Stimulated activated CD8-positive, alpha-beta memory T cell treated with anti-CD3 and anti-CD28 coated beads, Interleukin-7, amount 100 ng/mL, for 4 hours (primary cell): ENCODE measurements around the gene ENPP7.

Experiments
- DNase-seq, 2 donors: peaks; one replicate each; pipeline ENCODE4 v3.0.0-alpha.2; 2020; ENCODE audit warnings: low read depth in 2 of 2

ENPP7 gene

DNA sequence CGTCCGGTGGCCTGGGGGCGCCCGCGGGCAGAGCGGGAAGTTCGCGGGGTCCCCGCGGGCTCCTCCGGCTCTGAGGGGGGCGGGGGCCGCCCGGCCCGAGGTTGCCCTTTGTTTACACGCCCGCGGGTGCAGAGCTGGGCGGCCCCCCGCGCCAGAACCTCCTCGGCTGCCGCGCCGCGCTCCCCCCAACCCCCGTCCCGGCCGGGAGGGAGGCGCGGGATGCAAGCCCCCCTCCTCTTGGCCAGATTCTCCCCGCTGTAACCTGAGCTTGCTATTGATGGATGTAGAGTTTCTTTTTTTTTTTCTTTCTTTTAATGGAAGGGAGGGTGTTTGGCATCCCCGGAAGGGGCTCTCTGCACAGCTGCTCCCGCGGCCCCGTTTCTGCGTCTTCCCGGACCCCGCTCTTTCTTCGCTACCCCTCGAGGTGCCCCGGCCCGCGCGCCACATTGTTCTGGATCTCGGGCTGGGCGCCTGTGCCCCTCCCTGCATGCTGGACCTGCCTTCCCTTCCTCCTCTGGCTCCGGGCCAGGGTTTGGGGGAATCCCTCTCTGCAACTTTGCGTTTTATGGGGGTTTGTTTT, 47.9 kb downstream of the ENPP7 start:
- no peak for DNase-seq

DNA sequence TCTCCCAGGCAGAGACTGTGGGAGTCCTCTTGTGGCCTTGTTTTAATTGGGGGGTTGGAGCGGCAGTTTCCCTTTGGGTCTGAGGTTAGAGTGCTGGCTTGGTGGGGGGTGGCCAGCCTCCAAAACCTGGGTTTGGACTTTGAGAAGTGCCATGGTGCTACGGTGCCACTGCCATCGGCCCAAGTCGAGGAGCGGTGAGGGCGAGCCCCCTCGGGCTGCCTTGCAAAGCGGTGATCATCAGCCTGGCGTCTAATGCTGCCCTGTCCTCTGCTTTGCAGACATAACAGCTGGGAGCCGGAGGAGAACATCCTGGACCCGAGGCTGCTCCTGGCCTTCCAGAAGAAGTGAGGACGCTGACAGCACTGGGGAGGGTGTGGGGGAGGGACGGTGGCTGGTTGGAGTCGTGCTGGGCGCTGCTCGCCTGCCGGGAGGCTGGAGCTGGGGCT, 48.4 kb downstream of the ENPP7 start:
- no peak for DNase-seq

DNA sequence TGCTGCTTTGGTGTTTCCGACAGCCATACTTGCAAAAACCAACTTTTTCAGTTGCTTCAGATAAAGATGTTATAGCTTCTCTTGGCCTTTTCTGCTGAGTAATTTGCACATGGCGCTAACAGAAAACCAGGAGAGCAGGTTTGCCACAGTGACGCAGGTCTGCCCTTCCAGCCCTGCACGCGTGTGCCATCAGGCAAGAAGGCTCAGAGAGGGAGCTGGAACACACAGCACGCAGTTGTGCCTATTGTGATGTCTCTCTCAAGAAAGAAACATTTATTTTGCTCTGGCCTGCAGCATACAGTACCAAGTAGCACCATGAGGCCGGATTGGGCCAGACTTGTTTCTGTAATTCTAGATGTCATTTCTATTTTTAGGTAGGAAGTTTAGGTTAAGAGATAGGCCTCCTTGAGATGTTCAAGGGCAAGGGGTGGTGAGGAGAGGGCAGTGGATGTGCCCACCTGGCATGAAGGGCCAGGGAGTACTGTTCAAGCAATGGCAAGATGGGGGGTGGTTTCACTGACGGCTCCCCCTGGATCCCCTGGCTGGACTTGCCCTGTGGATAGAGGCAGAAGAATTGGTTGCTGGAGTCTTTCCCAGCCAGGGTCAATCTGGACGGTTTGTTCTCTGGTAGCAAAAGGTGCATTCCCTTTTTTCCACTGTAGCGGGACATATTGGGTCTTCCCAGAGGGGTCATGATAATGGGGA, 49.1 kb downstream of the ENPP7 start:
- no peak for DNase-seq

DNA sequence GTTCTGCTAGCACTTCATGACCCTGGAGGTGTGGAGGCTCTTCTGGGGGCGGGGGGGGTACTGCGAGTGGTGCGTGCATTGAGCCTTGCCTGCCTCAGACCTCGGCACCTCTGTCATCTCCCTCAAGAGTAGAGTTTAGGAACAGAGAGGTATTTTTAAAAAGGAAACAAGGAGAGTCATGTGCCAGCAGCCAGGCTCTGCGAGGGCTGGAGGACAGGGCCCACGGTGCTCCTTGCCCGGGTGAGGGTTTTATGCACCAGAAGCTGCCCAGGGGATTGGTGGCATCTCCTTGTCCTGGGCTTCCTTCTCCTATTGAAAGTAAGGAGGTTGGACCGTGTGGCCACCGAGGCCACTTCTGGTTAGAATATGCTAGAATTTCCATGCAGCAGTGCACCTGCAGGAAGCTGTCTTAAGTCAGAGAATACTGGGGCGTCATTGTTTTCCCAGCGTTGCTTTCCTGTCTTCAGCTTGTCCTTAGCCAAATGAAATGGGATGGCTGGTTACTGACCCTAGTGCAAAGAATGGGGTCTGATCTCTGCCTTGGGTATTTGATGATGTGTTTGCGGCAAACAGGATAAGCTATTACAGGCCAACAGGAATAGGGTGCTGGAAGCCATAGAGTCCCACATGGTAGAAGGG, 50.4 kb downstream of the ENPP7 start:
- DNase-seq = no peak

DNA sequence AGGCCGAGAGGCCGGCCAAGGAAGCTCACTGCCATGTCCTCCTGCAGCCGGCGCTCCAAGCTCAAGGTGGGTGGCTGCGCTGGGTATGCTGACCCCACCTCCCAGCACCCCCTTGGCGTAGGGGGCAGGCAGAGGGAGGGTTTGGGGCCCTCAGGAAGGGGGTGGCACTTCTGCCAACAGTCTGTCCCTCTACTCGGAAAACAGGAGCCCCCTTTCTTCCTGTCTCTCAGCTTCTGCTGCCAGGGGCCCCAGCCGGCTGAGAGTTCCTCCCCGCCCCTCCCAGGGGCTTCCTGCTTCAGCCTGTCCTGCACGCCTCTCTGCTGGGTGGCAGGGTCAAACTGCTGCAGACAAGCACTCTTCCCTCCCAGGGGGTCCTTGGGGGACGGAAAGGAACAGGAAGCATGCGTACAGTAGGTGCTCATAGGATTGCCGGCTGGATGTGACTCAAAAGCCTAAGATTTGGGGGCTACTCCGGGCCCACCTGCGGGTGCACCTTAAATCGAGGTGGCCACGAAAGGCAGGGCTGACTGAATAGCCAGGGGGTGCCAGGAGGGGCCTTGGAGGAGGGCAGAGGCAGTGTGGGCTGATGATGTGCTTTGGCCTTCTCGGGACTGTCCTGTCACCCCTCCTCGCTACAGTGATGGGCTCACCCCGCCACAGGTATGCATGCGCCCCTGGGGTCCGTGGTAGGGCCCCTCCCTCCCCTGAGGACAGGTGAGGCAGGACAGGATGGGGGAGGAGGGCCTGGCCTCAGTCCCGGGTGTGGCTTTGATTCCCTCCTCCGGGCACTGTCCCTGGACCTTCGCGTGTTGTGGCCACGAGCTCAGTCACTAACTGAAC, 51.2 kb downstream of the ENPP7 start:
- no peak for DNase-seq

DNA sequence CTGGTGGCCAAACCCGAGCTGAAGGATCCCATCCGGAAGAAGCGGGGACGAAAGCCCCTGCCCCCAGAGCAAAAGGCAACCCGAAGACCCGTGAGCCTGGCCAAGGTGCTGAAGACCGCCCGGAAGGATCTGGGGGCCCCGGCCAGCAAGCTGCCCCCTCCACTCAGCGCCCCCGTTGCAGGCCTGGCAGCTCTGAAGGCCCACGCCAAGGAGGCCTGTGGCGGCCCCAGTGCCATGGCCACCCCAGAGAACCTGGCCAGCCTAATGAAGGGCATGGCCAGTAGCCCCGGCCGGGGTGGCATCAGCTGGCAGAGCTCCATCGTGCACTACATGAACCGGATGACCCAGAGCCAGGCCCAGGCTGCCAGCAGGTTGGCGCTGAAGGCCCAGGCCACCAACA, 53.1 kb downstream of the ENPP7 start:
- no peak for DNase-seq

DNA sequence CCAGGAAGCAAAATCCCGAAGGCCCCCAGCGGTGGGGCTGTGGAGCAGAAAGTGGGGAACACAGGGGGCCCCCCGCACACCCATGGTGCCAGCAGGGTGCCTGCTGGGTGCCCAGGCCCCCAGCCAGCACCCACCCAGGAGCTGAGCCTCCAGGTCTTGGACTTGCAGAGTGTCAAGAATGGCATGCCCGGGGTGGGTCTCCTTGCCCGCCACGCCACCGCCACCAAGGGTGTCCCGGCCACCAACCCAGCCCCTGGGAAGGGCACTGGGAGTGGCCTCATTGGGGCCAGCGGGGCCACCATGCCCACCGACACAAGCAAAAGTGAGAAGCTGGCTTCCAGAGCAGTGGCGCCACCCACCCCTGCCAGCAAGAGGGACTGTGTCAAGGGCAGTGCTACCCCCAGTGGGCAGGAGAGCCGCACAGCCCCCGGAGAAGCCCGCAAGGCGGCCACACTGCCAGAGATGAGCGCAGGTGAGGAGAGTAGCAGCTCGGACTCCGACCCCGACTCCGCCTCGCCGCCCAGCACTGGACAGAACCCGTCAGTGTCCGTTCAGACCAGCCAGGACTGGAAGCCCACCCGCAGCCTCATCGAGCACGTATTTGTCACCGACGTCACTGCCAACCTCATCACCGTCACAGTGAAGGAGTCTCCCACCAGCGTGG, 53.7 kb downstream of the ENPP7 start:
- no peak for DNase-seq

DNA sequence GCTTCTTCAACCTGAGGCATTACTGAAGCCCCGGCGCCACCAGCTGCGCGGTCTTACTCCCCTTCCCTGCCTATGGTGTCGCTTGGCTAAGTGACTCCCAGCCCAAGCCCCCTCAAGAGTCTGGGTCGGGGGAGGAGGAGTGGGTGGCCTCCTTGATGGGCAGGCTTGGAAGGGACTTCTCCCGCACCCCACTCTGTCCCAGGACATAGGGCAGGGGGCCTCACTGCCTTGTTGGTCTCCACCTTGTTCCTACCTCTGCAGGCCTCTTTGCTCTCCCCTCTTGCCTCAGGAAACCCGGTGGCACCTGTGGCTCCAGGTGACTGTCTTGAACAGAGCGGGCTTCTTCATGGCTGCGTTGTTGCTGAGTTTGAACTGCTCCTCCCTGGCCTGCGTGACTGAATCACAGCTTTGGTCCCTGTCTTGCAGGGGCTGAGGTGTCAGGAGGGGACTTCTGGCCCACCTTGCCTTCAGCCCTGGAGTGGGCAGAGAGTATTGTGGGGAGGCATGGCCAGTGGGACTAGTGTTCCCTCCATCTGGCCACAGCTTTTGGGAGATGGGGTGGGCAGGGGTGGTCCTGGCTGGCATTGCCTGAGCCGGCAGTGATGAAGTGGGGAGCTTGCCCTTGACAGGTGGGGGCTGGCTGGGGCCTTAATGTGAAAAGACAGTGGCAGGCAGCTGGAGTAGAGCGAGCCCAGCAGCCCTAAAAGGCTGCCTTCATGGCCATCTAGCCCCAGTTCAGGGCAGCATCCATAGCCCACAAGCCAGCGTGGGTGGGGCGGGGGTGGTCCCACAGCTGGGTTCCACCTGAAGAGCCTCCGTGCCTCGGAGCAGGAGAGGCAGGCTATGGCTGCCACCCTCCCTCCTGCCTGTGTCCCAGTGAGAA, 54.5 kb downstream of the ENPP7 start:
- DNase-seq = no peak

DNA sequence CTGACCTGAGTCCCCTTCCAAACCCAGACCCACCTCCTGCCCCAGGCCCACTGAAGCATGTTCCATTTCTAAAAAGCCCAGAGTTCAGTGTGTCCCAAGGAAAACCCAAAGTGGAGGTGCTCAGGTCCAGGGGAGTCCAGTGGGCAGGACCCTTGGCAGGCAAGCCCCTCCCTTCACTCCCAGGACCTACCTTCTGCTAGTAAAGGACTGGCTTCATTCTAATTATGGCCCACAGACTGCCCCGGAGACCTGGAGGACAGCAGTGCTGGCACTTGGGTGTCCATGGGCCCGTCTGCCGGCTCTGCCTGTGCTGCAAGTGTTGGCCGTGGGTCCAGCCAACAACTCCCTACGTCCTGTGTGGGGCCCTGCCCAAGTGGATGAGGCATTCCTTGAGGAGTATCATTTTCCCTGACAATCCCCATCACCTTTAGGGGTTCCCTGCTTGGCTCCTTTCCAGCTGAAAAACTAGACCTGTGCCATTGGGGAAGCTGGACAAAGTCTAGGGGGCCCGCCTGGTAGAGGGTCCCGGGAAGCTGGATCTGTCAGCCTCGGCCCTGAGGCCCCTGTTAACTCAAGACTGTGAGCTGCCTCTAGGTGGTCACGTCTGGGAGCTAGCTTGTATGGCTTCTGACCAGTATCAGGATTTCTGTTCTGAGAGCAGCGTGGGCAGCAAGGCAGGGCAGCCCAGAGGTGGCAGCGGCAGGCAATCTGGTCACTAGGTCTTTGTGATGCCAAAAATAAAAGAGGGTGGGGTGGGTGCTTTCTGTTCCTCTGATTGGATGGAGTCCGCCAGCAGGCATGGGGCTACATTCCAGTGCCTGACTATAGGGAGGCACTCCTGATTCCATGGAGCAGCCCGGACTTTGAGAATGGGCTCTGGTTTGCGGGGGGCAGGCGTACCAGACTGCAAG, 55.4 kb downstream of the ENPP7 start:
- DNase-seq = no peak

DNA sequence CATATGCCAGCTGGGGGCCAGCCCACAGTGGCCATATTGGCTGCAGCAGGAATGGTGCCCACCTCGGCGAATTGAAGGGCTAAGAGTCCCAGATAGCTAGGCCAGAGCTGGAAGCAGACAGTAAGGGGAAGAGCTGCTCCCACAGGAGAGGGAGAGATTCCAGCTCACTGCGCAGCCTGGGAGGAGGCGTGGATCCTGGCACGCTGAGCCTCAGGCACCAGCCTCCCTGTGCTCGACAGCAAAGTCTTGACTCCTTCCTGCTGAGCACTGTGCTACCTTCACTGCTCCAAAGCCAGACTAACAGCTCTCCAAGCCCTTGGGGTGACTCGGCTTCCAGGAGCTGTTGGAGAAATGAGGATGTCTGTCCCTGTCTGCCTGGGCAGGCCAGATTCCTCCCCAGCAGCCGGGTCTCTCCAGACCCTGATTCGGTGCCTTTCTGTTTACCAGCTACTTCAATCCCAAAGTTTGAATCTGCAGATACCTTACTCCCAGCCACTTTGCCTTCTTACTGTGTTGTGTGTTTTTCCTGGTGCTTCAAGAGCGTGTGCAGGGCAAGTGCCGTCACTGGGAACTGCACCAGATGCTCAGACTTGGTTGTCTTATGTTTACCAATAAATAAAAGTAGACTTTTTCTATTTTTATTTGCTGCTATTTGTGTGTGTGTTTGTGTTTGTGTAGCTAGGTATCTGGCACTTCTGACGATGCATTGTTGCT, 56.3 kb downstream of the ENPP7 start:
- DNase-seq = no peak

DNA sequence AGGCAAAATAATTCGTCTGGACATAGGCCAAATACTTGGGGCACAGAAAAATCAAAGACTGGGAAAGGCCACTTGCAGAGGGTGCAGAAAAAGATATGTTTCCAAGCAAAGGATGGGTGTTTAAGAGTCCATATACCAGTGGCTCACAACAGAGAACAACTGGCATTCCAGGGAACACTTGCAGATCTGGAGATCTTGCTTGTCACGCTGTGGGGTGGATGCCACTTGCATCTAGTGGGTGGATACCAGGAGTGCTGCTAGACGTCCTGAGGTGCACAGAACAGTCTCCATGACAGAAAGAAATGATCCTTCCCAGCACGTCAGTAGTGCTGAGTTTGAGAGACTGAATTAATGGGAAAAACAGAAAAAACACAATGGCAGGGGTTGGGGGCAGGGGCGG, 57.7 kb downstream of the ENPP7 start:
- no peak for DNase-seq

DNA sequence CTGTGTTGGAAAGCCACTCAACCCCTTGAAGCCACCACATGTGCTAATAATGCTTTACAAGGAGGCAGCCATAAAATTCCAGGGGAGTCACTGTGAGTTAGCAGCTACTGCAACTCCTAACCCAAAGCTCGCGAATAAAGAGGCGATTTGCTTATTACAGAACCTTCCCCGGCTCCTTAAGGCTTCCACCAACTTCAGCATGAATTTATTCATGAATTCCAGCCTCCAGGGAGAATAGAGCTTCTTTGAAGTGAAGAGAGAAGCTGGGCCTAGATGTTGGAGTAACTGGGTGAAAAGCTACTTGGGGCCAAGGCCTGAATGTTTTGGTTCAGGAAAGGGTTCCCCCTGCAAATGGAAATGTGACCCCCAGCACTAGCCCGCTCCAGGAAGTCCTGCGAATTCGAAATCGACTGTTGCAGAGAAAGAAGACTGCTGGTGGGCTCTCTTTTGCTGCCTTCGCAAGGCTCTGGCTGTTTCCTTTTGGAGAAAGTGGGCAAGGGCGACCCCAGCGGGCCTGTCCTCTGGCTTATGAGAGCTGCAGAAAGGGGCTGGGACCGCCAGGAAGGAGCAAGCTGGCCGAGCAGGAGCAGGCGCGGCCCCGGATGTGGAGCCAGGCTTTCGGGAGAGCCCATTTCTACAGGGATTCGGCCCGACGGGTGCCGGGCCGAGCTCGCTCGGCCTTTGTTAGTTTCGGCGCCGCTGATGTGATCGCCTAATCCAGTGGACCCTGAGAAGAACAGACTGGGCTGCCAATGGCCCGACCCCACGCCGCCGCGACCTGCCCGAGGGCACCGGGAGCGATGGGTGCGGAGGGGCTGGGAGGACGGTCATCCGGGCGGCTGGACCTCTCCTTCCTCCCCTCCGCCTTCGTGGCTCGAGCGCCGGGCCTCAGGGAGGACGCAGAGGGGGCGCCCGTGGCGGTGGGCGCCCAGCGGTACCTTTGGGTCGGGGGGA, 58.5 kb downstream of the ENPP7 start:
- DNase-seq = no peak

DNA sequence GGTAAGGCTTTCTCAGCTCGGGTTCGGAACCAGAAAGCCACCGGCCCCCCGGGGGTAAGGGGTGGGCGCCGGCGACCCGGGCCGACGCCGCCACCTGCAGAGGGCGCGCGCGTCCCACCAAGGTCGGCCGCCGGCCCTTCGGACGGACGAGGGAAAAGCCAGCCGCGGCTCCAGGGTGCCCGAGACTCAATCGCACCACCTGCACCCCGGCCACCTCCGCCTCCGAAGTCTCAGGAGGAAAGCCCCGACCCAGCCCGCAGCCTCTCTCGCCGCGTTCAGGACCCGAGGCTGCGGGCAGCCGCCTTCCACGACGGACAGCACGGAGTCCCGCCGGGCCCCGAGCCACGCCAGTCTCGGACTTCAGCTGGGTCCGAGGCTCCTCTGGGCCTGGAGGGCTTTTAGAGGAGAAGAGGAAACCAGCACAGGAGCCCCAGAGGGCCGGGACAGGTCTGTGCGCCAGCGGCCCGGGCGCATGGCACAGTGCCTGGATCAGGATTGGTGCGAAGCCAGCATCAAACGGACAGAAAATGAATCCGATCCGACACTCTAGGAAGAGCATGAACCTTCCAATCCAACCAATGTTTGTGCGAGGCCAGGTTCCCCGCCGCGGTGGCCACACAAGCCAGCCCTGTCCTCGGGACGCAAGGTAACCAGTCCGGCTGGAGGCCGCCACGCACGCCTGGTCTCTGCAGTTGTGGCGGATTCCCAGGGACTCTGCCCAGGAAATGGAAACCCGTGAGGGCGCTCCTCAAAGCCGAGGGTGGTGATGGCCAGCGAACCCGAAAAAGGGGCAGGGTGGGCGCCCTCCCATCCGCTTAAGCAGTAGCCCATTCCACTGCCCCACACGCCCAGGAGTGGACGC, 59.4 kb downstream of the ENPP7 start:
- DNase-seq = no peak

DNA sequence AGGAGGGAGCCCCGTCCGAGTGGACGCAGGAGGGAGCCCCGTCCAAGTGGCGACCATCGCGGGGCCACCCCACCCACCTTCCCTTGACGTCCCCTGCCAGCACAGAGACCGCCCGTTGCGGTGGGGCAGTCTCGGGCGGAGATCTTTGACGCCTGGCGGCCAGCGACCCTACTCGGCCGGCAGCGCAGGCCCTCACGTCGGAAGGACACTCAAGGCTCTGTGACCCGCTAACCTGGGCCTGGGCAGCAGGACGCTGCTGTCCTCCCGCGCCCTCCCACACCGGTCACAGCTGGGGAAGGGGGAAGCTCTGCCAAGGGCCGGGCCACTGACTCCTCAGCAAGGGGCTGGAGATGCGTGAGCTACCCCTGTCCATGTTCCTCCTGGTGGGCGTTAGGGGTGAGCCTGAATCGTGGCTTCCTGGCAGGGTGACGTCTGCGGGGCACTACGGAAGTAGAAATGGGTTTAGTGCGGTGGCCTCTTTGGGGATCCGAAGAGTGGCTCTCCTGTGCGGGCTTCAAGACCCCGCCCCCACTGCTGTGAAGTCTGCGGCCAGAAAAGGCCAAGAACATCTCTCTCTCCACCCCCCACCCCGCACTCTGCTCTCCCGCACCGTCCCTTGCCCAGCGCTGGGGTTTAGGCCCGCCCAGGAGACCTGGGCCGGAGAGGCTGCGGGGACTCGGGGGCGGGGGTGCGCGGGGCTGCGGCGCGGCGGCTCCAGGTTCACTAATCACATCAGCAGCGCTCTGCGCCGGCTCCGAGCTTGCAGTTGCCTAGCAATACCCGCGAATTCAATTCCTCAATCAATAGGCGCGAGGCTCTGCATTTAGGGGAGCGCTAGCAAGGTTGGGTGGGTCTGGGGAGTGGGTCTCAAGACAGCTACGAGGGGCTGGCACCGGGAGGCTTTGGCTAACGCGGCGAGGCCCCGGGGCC, 60.3 kb downstream of the ENPP7 start:
- no peak for DNase-seq

DNA sequence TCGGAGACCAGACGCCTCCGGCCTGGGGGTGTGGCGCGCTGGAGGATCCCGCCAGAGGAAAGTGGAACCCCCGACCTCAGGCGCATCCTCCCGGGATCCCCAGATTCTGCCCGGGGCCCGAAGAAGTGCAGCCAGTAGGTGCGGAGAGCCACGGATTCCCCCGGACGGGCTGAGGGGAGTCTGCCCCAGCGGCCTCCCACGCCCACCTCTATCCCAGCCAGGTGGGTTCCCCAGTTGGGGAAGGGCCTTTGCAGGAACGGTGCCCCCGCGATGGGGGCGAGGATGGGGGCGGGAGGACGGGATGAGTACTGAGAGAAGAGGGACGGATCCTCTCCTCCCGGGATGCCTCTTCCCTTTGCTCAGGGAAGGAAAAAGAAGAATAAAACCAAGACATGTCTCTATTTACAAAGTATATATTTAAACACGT, 61.0 kb downstream of the ENPP7 start:
- no peak for DNase-seq
